ENCODE measurements around the gene WAS. TPM values are rescaled to one million over a fixed set of nuclear protein-coding genes. Genes with fewer than 3 reads are reported as not detected.

Gene WAS
- total RNA-seq, 4 donors from 2014 or later: 0.68 to 5.2 (median 3.5) TPM

GRCh38 chrX:48702716-48703115, 19.1 kb downstream of the WAS start:
- peaks cover 8% of the 10 kb centered on the region for H3K4me1 ChIP-seq
- H3K36me3 ChIP-seq: peaks cover 24% of the 10 kb centered on the region
- no peak for DNase-seq (ENCODE audit: low spot score in 2 of 2)
- no peak overlapping the region for H3K4me3 ChIP-seq
- H3K9me3 ChIP-seq: no peaks in the 10 kb centered on the region
- H3K27ac ChIP-seq: no peak overlapping the region
- 83% methylated on average over 4 of the region's 4 CpGs for WGBS
- H3K27me3 ChIP-seq: no peaks in the 10 kb centered on the region
- TF ChIP-seq, protein P1, sequence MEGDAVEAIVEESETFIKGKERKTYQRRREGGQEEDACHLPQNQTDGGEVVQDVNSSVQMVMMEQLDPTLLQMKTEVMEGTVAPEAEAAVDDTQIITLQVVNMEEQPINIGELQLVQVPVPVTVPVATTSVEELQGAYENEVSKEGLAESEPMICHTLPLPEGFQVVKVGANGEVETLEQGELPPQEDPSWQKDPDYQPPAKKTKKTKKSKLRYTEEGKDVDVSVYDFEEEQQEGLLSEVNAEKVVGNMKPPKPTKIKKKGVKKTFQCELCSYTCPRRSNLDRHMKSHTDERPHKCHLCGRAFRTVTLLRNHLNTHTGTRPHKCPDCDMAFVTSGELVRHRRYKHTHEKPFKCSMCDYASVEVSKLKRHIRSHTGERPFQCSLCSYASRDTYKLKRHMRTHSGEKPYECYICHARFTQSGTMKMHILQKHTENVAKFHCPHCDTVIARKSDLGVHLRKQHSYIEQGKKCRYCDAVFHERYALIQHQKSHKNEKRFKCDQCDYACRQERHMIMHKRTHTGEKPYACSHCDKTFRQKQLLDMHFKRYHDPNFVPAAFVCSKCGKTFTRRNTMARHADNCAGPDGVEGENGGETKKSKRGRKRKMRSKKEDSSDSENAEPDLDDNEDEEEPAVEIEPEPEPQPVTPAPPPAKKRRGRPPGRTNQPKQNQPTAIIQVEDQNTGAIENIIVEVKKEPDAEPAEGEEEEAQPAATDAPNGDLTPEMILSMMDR (IDR thresholded peaks at IDR 0.05): no peak
- TF ChIP-seq POLR2AphosphoS5 (IDR thresholded peaks at IDR 0.05): no peak
- no peak for TF ChIP-seq POLR2A (IDR thresholded peaks at IDR 0.05)

DNA sequence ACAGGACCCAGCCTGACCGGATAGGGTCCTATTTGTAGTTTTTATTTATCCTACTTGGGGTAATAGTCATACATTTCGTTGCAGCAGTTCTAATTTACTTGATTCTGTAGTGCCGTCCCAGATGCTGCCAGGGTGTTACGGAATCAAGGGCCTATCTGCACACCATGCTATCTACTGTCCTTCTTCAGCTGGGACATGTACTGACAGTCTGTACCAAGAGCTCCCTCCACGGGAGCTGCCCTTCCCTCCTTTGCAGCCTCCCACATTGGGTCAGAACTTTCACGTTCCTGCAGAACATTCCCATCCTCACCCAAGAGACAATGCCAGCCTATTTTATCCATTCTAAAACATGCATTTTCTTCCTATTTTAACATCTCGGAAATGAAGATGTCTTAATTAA, 19.6 kb downstream of the WAS start:
- peaks cover 6% of the 10 kb centered on the region for H3K4me1 ChIP-seq
- TF ChIP-seq, protein P1 (IDR thresholded peaks at IDR 0.05): no peak
- no peak for TF ChIP-seq POLR2AphosphoS5 (IDR thresholded peaks at IDR 0.05)
- no peak for TF ChIP-seq POLR2A (IDR thresholded peaks at IDR 0.05)
- TF ChIP-seq EP300 (IDR thresholded peaks at IDR 0.05): no peak
- no peaks in the 10 kb centered on the region for H3K9me3 ChIP-seq
- H3K36me3 ChIP-seq: peaks cover 24% of the 10 kb centered on the region
- DNase-seq (ENCODE audit: low spot score in 2 of 2): no peak
- no peak overlapping the region for H3K27ac ChIP-seq
- no peaks in the 10 kb centered on the region for H3K27me3 ChIP-seq
- no peak overlapping the region for H3K4me3 ChIP-seq
- 72% methylated on average over 7 of the region's 7 CpGs for WGBS

DNA sequence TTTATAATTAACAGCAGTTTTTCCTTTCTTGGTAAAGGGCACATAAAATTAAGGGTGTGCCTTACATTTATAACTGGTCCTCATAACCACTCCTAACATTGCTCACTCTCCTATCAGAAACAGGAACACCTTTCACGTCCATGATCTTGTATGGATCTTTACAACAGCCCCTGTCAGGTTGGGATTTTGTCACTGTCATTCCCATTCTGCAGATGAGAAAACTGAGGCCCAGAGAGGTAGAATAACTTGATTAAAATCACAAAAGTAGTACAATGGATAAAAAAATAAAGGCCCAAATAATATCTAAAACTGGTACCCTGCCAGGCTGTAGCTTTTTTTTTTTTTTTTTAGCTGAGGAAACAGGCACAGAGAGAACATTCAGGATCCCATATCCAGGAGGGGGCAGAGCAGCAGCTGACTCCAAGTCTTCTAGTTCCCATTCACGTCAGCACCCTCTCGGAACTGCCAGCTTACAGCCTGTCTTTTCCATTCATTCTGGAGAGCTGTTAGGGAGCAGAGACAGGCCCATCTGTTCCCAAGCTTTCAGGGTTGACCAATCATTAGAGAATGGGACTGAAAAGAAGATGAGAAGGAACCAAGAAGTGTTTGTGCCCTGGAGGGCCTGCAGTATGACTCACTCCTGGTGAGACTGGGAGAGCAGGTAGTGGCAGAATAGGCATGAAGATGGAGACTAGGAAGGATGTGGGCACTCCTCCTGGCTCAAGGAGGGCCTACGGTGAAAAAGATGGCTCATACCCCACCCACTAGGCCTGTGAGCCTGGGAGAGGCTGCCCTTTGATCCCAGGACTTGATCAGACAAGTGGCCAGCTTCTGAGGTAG, 20.3 kb downstream of the WAS start:
- H3K36me3 ChIP-seq: peaks cover 24% of the 10 kb centered on the region
- H3K4me3 ChIP-seq: no peak overlapping the region
- 40% methylated on average over 4 of the region's 4 CpGs for WGBS
- no peaks in the 10 kb centered on the region for H3K9me3 ChIP-seq
- peaks cover 6% of the 10 kb centered on the region for H3K4me1 ChIP-seq
- no peak for DNase-seq (ENCODE audit: low spot score in 2 of 2)
- no peaks in the 10 kb centered on the region for H3K27me3 ChIP-seq
- peak overlapping the region; percentile 64 for H3K27ac ChIP-seq
- TF ChIP-seq POLR2AphosphoS5 (IDR thresholded peaks at IDR 0.05) (no peak), POLR2A (IDR thresholded peaks at IDR 0.05) (no peak), EP300 (IDR thresholded peaks at IDR 0.05) (no peak)
- TF ChIP-seq, protein P1 (IDR thresholded peaks at IDR 0.05): no peak

DNA sequence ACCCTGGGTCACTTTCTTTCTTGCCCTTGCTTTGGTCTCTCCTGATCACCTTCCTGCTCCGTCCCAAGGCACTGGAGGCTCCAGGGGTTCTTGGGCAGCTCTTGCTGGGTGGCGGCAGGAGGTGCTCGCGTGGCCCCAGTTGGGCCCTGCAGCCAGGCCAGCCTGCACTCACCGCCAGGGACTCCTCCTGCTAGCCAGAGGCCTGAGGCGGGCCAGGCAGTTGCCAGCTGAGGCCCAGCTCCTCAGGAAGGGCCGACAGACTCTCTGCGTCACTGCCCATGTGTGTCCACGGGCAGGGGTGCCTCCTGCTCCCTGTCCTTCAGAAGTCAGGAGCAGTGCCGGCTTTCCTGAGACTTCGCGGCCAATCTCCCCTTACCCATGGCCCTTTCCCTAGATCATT, 22.3 kb downstream of the WAS start:
- no peak overlapping the region for H3K27ac ChIP-seq
- DNase-seq (ENCODE audit: low spot score in 2 of 2): no peak
- no peaks in the 10 kb centered on the region for H3K9me3 ChIP-seq
- TF ChIP-seq, protein P1 (IDR thresholded peaks at IDR 0.05): no peak
- TF ChIP-seq POLR2AphosphoS5 (IDR thresholded peaks at IDR 0.05): no peak
- H3K4me1 ChIP-seq: peaks cover 6% of the 10 kb centered on the region
- H3K36me3 ChIP-seq: peaks cover 15% of the 10 kb centered on the region
- no peak overlapping the region for H3K4me3 ChIP-seq
- no peaks in the 10 kb centered on the region for H3K27me3 ChIP-seq
- WGBS: 87% methylated on average over 10 of the region's 12 CpGs

GRCh38 chrX:48709522-48710112, 26.0 kb downstream of the WAS start:
- no peak for TF ChIP-seq EP300 (IDR thresholded peaks at IDR 0.05)
- TF ChIP-seq, protein P1 (IDR thresholded peaks at IDR 0.05): no peak
- TF ChIP-seq POLR2AphosphoS5 (IDR thresholded peaks at IDR 0.05): no peak
- TF ChIP-seq POLR2A (IDR thresholded peaks at IDR 0.05): no peak
- WGBS: 87% methylated on average over 7 of the region's 7 CpGs
- DNase-seq (ENCODE audit: low spot score in 2 of 2): no peak
- Histone ChIP-seq H3K36me3 (peaks cover 3% of the 10 kb centered on the region), H3K27ac (no peak overlapping the region), H3K4me3 (no peak overlapping the region), H3K9me3 (no peaks in the 10 kb centered on the region), H3K27me3 (no peaks in the 10 kb centered on the region), H3K4me1 (peaks cover under 1% of the 10 kb centered on the region)
